Endothelial cell of hepatic sinusoid (primary cell): ENCODE measurements around the gene TEDDM1.
"Not testable (repeated sequence)": the region's sequence is repeated elsewhere in the genome, so short reads cannot be mapped to it uniquely, and the experiment has no call there.

Experiments used
- in situ Hi-C: cut with HindIII; loops from 2 replicates; pipeline ENCODE4 v1.10.0; 2017; ENCODE audit warnings: low sequenced_read_pairs

The TEDDM1 gene, protein sequence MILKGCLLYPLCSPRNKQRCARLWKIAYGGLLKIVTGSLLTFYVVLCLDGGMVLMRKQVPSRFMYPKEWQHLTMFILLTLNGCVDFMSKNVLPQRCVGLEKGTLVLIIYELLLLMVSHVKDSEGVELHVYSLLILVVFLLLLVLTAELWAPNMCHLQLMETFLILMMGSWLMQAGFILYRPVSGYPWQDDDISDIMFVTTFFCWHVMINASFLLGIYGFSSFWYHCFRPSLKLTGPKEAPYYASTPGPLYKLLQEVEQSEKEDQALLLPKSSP

DNA sequence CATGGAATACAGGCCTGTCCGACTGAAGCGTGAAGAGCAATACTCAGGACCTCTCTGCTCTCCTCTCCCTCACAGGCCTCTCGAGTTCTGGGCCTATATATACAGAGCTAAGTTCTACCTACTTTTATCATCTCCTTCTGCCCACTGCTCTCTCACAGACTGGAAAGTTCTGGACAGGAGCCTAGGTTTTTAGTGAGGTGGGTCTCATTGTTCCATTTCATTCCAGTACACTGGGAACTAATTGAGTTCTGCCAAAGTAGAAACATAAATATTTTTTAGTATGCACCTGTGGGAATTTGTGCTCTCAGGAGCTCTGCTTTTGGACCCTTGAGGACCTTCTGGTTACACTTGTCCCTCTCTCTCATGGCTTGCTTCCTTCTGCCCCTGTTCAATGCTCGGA is at the start of gene TEDDM1:
Gene TEDDM1 (minus strand): TSS at position 101 of the 400 bp plus-strand sequence. CDS start 182 bp downstream, outside the sequence.
- in situ Hi-C loops, result no loop called here

DNA sequence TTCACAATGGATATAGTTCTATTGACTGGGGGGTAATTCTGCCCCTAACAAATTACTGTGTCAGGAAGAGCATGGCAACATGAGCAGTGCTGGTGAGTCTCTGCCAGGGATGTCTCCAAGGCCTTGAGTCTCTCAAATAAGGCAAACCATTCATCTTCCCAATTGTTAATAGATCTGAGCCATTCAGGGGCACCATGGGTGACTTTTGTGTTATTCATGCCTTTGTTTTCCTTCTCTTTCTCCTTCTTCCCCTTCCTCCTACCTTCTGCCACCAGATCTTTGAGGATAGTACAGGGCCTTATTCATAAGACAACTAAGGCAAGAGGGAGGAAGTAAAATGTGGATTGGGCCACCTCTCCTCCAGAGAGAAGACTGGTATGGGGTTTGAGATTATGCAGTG is 49.6 kb upstream of the TEDDM1 start, which contains the start of gene RGSL1:
Gene RGSL1 (plus strand): TSS at position 60 of the 400 bp plus-strand sequence. CDS start 20 bp downstream, at position 80.
- in situ Hi-C loops, result no loop called here

DNA sequence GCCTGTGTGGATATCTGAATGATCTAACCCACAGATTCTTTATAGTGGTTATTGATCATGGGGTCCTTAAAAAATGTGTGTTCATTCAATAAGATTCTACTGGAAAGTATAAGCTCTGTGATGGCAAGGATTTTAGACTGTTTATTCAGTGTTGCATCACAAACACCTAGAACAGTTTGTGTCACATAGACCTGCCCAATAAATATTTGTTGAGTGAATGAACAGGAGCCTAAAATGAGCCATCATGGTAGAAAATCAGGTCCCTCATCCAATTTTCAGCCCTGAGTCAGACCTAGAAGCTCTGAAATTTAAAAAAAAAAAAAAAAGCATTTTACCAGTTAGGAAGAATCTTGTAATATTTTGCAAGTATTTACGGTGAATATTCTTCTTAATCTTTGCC is 47.2 kb upstream of the TEDDM1 start:
- in situ Hi-C loops, result no loop called here

DNA sequence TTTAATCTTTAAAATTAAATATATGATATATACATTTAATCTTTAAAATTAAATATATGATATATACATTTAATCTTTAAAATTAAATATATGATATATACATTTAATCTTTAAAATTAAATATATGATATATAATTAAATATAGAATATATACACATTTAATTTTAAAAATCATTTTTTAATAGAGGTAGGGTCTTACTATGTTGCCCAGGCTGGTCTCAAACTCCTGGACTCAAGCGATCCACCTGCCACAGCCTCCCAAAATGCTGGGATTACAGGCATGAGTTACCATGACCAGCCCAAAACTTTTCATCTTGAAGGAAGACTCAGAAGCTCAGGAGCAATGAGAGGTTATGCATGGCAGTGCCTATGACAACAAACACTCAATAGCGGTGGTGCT is 46.7 kb upstream of the TEDDM1 start:
- in situ Hi-C loops, result not testable (repeated sequence)

DNA sequence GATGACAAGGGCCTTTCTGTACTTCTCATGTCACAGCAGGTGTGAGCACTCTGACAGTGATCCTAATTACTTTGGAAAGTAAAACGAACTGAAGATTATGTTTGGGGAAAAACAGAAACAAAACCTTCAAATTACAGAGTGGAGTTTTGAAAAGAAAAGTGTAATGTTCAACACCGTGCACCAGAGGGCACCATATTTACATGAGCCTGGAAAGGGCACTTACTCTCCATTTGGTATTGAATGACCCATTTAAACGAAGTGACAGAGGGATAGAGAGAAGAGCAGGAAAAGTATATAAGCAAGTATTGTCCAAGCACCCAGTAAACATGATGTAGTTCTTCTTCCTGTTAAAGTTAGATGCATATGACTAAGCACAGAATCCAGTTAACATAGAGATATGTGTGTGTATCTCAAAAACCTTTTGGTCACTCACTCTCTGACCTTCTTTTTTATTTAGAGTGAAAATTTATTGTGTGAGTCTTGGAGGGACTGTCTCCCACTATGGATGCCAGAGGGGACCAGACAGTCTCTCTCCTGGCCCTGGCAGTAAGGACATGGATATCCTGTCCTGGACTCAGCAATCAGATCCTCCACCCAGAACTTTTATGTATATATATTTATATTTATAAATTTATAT is 45.7 kb upstream of the TEDDM1 start:
- in situ Hi-C loops, result no loop called here

DNA sequence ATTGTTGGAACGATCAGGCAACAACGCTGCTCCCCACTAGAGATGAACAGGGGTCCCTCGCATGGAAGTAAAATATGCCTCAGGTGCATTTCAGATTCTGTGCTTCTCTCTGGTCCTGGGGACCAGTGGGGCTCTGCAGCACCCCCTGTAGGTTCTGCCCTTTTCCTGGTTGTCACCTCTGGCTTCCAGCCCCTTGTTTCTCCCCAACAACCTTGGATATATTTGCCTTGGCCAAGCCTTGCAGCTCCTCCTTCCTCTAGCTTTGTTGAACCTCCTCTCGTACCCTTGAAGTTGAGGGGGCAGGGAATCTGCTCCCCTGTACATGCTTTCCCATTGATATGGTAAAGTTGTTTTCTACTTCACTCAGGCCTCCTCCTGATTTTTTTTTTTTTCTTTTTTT is 44.0 kb upstream of the TEDDM1 start:
- in situ Hi-C loops, result no loop called here

DNA sequence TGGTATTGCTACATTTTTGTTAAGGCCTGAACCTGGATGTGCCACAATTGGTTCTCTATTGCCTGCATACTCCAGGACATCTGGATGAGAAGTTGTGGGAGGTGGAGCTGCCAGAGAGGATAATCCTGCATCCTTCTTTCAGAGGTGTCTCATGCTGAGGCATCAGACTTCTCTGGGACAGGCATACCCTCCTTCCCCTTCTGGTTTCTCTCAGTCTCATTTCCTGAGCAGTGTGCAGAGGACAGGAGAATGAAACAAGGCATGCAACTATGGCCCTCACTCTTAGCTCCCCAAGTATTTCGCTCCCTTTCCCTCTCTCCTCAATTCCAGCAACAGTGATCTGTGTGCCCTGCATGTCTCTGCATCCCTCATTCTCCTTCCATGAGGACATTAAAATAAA is 41.9 kb upstream of the TEDDM1 start:
- in situ Hi-C loops, result no loop called here

DNA sequence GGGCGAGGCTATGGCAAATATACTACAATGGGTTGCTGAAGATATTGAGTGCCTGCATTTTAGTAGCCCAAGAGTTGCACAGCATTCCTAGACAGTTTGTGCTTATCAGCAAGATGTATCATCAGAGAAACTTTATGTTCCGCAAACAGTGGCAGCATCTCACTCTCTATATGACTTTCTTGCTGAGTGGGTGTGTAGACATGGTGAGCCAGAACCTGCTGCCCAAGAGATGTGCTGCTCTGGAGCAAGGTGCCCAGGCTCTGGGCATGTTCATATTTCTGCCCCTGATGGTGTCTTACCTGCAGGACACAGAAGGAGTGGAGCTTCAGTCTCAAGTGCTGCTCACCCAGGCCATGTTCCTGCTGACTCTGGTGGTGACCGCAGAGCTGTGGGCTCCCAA is 41.3 kb upstream of the TEDDM1 start:
- in situ Hi-C loops, result no loop called here

DNA sequence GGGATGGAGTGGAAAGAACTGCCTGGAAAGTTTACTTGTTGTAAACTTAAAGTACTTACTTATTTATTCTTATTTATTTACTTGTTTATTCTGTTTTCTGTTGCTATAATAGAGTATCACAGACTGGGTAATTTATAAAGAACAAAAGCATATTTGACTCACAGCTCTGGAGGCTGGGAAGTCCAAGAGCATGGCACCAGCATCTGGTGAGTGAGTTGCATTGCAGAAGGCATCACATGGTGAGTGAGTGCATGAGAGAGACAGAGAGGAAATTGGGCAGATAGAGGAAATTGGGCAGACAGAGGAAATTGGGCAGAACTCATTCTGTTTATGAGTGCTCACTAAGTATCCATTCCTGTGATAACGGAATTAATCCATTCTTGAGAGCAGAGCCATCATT is 37.9 kb upstream of the TEDDM1 start:
- in situ Hi-C loops, result no loop called here

DNA sequence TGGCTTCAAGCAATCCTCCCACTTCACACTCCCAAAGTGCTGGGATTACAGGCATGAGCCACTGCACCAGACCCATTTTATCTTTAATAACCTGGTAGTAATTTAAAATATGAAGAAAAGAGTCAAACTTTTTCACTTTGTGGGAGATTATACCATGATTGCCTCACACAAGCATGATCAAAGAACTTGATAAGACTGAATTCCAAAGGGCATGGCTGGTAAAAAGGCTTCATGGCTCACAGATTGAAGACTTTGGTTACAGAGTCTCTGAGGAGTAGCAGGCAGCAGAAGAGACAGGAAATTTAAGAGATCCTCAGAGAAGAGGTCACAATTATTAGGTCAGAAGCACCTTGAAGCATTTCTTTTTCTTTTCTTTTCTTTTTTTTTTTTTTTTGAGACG is 33.1 kb upstream of the TEDDM1 start:
- in situ Hi-C loops, result no loop called here

DNA sequence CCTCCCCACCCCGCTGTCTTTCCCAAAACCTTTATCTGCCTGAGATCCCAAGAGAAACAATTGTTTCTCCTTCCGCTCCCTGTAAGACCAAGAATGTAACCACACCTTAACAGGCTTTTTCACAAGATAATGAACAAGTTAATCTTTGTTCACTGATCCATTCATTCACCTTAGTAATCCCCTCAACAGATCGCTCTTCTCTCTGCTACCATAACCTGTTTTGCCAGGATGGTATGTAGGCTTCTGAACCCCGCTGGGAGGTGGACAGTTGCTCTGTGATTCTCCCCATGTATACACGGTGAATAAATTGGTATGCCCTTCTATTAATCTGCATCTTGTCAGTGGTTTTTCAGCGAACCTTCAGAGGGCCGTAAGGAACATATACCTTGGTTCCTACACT is 30.8 kb upstream of the TEDDM1 start:
- in situ Hi-C loops, result no loop called here

DNA sequence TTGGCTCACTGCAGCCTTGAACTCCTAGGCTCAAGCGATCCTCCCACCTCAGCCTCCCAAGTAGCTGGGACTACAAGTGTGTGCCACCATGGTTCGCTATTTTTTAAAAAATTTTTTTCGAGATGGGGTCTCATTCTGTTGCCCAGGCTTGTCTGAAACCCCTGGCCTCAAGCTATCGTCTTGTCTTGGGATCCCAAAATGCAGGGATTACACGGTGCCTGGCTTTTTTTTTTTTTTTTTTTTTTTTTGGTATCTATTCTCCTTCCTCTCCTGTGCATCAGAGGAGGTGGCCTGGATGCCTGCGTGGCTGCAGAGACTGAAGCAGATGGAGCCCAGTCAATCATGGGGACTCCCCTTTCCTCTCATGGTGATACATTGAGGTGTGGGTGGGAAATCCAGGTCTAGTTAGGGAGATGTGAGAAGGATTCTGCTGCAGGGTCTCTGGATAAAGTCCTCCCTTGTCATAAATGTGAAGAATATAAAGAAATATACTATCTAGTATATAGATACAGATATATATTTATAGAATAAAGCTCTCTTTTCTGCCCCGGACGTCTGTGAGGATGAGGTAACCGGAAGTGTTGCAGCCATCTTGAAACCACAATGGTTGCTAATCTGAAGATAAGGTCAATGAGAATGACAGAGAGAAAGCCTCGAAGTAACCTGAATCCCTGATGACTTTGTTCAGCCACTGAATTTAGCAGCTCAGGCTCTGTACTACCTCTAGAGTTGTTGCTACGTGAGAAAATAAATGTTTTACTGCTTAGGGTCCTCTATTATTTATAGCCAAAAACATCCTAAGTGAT is 30.0 kb upstream of the TEDDM1 start:
- in situ Hi-C loops, result no loop called here

DNA sequence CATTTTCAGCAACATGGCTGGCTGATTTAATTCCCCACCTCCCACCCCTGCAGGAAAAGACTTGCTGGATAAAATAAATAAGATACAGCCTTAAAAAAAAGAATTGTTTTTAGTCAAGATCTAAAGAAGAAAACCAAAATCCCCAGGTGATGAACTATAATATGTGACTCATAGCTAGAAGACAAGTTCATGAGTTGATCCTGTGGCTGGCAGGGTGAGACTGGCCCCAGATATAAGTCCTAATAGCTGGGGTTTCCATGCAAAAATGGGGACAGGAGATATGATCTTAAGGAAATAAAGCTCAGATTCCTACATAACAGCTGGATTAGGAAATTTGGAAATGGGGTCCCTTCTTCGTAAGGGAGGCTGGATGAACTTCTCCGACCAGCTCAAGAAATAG is 27.6 kb upstream of the TEDDM1 start:
- in situ Hi-C loops, result no loop called here

DNA sequence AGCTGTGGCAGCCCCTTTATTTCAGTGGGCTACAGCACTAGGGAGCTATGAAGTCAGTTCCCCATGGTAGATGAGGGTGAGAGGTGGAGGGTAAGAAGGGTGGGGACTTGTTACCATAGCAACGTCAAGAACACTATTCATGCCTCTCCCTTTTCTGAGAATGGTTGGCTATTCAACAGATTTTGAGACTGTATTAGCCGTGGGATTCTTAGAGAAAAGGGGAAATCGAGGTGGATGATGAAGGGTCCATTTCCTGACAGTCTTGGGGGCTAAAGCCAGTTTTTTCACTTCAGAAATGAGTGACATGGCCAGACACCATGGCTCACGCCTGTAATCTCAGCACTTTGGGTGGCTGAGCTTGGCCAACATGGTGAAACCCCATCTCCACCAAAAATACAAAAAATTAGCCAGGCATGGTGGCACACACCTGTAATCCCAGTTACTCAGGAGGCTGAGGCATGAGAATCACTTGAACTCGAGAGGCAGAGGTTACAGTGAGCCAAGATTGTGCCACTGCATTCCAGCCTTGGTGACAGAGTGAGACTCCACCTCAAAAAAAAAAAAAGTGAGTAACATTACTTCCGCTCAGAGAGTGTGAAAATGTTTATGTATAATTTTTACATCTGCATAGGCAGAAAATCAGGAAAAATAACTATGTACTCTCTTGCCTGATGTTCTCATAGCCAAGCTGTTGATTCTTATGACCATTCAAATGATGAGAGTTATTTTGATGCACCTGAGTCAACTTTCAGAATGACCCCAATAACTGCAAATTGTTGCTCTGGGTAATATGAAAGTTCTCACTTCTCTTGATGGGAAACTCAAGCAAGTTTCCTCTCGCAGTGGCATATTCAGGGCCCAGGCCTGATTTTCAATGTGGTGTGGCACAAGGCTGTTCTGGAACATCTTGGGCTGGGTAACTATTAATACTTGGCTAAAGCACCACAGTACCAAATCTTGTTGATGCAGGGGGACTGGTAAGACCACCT is 26.3 kb upstream of the TEDDM1 start:
- in situ Hi-C loops, result no loop called here

DNA sequence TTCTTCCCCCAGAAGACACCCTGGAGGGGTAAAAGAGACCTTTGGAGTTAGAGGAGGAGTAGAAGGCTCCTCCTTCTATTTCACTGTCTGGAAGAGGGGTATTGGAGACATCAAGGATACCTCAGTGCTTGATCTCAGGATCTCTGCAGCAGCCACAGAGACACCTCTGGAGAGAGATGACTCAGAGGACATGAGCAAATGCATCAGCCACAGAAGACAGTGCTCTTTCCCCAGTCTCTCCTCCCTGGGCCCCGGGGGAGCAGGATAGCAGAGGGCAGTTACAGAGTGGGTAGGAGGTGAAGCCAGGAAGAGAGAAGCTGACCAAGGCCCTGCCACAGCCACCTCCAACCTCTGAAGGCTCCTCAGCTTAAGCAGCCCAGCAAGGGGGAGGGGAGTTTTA is 15.3 kb upstream of the TEDDM1 start:
- in situ Hi-C loops, result no loop called here

DNA sequence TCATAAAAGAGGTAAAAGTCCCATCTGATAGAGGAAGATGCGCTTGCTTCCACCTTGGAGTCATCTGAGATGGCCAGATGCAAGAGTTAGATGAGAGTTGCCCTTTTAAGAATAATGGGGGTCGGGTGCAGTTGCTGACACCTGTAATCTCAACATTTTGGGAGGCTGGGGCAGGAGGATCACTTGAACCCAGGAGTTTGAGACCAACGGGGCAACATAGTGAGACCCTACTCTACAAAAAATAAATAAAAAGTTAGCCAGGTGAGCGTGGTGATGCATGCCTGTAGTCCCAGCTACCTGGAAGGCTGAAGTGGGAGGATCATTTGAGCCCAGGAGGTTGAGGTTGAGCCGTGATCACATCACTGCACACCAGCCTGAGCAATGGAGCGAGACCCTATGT is 13.5 kb upstream of the TEDDM1 start:
- in situ Hi-C loops, result no loop called here

DNA sequence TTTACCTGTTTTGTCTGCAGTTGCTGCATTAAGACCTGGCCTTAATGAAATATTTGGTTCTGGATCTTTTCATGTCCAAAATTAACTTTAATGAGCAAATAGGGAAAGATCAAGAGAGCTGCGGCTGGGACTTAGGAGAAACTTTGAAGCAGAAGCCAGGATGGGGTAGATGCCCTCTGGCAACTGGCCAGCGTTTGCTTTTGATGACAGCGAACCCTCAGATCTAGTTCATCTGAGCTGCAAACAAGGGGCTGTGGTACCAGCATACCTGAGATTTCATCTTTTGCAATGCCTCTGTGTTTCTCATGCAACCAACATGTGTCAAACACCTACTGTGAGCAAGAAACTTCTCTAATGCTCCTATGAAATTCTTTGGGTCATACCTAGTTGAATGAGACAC is 13.0 kb upstream of the TEDDM1 start:
- in situ Hi-C loops, result no loop called here

DNA sequence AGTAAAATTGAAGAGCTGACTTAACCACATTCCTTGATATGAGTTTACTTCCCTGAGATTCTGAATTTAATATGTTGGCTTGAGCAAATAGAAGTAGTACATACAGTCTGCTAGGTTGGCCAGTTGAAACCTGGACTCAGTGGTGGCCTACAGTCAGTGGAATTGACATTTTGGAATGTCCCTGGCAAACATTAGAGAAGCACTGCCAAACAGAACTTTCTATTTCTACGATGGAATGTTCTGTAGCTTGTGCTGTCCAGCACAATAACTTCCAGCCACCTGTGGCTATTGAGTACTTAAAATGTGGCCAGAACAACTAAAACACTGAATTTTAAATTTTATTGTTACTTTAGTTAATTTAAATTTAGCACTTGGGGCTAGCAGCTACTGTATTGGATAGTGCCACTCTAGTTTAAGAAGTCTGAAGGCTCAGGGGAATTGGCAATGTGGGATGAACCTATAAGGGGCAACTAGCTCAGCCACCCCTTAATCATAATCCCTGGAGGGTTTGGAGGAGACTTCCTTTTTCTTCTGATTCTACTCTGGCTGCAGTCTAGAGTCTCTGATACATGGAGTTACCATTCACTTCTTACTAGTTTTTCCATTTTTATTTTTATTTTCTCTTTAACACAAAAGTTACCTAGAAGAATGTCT is 10.3 kb upstream of the TEDDM1 start:
- in situ Hi-C loops, result no loop called here

DNA sequence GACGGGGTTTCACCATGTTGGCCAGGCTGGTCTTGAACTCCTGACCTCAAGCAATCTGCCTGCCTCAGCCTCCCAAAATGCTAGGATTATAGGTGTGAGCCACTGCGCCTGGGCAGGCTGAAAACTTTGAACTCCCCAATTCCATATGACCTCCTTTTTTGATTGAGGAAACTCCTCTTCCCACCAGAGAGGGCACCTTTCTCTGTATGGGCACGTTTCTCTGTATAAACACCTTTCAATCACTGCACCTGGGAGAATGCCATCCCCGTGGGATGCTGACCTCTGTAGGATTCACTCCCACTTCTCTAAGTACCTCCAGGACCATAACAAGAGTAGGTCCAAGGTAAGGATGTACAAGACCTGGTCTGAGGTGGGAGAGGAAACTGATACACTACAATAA is 9.7 kb upstream of the TEDDM1 start:
- in situ Hi-C loops, result no loop called here

DNA sequence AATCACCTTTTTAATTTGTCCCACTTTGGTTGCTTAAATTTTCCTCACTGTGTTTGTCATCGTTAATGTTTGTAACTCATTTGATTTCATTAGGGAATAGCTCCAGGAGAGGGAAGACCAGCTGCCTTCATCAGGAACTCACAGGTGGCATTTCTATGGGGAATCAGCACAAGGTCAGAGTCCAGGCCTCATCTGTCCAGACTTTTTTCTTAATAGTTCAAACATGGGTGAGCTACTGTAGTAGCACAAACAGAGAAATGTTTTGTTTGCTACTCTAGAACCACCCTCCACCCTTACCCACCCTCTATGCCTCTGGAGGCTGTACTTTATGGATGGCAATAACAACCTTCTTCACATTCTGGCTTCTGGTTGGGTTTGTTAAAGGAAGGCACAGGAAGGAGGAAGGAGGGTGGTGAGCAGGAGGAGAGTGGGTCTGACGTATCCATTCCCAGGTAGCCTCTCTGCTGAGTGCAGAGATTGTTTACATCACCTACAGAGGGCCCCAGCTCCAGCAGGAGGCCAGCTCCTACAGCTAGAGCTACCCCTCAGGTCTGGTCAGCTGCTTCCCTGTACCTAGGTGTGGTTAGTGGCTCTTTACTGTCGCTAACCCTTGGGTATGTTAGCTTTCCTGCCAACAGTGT is 8.1 kb upstream of the TEDDM1 start:
- in situ Hi-C loops, result no loop called here
